Measurements from ENCODE around the gene LARP6. TPM values are rescaled to one million over a fixed set of nuclear protein-coding genes. Genes with fewer than 3 reads are reported as not detected.

LARP6 gene
- total and polyA plus RNA-seq, 12 donors: 4.9 to 36.5 (median 9.6) TPM

- no peaks in the 10 kb centered on the region for H3K27me3 ChIP-seq
- H3K4me3 ChIP-seq: no peak overlapping the region
- intact Hi-C loops (cut with DNase I): no loop called here
- no peak for TF ChIP-seq POLR2A (IDR thresholded peaks at IDR 0.05)
- no peak for TF ChIP-seq CTCF (IDR thresholded peaks at IDR 0.05)
- WGBS, 4 donors: 54 to 73% (median 65%) methylated on average over 2 of the region's 2 CpGs
- H3K9me3 ChIP-seq (replicated peaks in 1 of 3): no peaks in the 10 kb centered on the region
- no peaks in the 10 kb centered on the region for H3K36me3 ChIP-seq (replicated peaks in 1 of 2)
- peak overlapping the region in 1 of 5 donors; percentile 76 for H3K27ac ChIP-seq
- no peak for DNase-seq
- no peaks in the 10 kb centered on the region for H3K4me1 ChIP-seq (replicated peaks in 1 of 2)
Observed at GRCh38 chr15:70795311-70795665, 58.7 kb downstream of the LARP6 start.

GRCh38 chr15:70794596-70795310, 59.2 kb downstream of the LARP6 start:
- WGBS, 4 donors: 76 to 86% (median 82%) methylated on average over 12 of the region's 12 CpGs

DNA sequence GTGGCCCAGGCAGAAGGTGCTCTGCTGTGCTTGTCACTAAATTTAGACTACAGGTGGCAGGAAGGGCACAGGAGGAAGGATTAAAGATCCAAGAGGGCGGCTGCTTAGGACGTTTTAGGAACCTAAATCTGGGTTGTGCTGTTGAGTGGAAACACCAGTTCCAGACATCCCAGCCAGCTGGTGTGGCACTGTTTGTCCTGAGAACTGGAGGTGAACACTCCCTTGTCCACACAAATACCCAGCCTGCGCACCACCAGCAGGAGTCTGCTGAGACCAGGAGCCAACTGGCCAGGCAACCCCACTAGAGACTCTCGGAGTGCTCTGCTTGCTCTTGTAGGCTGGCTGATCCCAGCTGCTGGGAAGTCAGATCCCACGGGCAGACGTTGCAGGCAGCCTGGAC, 60.3 kb downstream of the LARP6 start:
- WGBS, 4 donors: 56 to 85% (median 76%) methylated on average over 4 to 6 of the region's 6 CpGs
- H3K27ac ChIP-seq: no peak overlapping the region

More at GRCh38 chr15:70794596-70795310, 59.2 kb downstream of the LARP6 start:
- no peak for DNase-seq
- intact Hi-C loops (cut with DNase I): no loop called here
- Histone ChIP-seq H3K36me3 (replicated peaks in 1 of 2) (no peaks in the 10 kb centered on the region), H3K27ac (peak overlapping the region in 1 of 5 donors; percentile 76), H3K4me1 (replicated peaks in 1 of 2) (no peaks in the 10 kb centered on the region), H3K27me3 (no peaks in the 10 kb centered on the region), H3K4me3 (no peak overlapping the region), H3K9me3 (replicated peaks in 1 of 3) (no peaks in the 10 kb centered on the region)
- TF ChIP-seq POLR2A (IDR thresholded peaks at IDR 0.05) (no peak), CTCF (IDR thresholded peaks at IDR 0.05) (no peak)

DNA sequence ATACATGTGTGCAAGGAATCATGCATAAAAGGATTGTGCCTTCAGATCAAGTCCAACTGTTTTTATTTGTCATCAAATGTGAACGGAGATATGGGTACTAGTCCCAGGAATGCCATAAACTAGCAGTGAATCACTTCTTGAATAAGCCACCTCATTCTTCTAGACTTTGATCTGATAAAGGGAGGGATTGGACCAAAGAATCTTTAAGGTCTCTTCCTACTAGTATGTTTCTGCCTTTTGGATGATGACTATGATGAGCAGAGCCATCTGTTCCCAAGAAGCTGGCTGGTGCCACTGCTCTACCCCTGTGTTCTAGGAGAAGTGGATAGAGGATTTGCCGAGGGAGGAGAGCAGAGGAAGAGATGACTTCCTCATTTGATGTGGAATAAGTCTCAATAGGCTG, 61.8 kb downstream of the LARP6 start:
- Histone ChIP-seq H3K27me3 (no peaks in the 10 kb centered on the region), H3K36me3 (replicated peaks in 1 of 2) (no peaks in the 10 kb centered on the region), H3K4me1 (replicated peaks in 1 of 2) (no peaks in the 10 kb centered on the region), H3K4me3 (no peak overlapping the region), H3K27ac (no peak overlapping the region), H3K9me3 (replicated peaks in 1 of 3) (no peaks in the 10 kb centered on the region)
- WGBS, 4 donors: 59 to 74% (median 66%) methylated on average over 2 of the region's 2 CpGs
- no peak for DNase-seq
- no peak for TF ChIP-seq POLR2A (IDR thresholded peaks at IDR 0.05)
- no peak for TF ChIP-seq CTCF (IDR thresholded peaks at IDR 0.05)
- intact Hi-C loops (cut with DNase I): no loop called here

More for the DNA sequence above, 60.3 kb downstream of the LARP6 start:
- H3K9me3 ChIP-seq (replicated peaks in 1 of 3): no peaks in the 10 kb centered on the region
- TF ChIP-seq CTCF (IDR thresholded peaks at IDR 0.05) (no peak), POLR2A (IDR thresholded peaks at IDR 0.05) (no peak)
- H3K4me3 ChIP-seq: no peak overlapping the region
- no peaks in the 10 kb centered on the region for H3K4me1 ChIP-seq (replicated peaks in 1 of 2)
- DNase-seq: no peak
- no peaks in the 10 kb centered on the region for H3K36me3 ChIP-seq (replicated peaks in 1 of 2)
- H3K27me3 ChIP-seq: no peaks in the 10 kb centered on the region
- intact Hi-C loops (cut with DNase I): no loop called here

All from adrenal gland (tissue), 12 donors.